GM13976 (cell line): ENCODE results near the gene ARG2.

Experiments used
- DNase-seq: peaks from one replicate; pipeline ENCODE4 v3.0.0; 2012; ENCODE audit warnings: low spot score
- CTCF ChIP-seq: IDR thresholded peaks from 2 replicates; pipeline ENCODE4 v1.5.1; 2012; ENCODE audit warnings: borderline replicate concordance, mild to moderate bottlenecking; ENCODE audit not compliant: insufficient read depth; ENCODE audit errors: extremely low read depth, missing control alignments, control extremely low read depth
- in situ Hi-C: fragments of 300-500 bp; cut with MboI; formaldehyde crosslinking; loops from one replicate; pipeline ENCODE4 v1.12.0; 2022; ENCODE audit warnings: low sequenced_read_pairs, mixed read lengths, inconsistent platforms; ENCODE audit not compliant: unreplicated experiment

ARG2 gene

GRCh38 chr14:67602076-67602475 is 17.6 kb upstream of the ARG2 start:
- no peak for DNase-seq
- TF ChIP-seq CTCF: no peak
- in situ Hi-C loops: no loop called here

- DNase-seq: no peak
- in situ Hi-C loops: no loop called here
- TF ChIP-seq CTCF: no peak
Measured at GRCh38 chr14:67602995-67603545, 16.6 kb upstream of the ARG2 start.

GRCh38 chr14:67607646-67608045 is 12.1 kb upstream of the ARG2 start:
- no peak for DNase-seq
- TF ChIP-seq CTCF: no peak
- in situ Hi-C loops: no loop called here

- no peak for DNase-seq
- no peak for TF ChIP-seq CTCF
- in situ Hi-C loops: loop anchor here (10.0 kb wide), 1 partner anchor 95 kb away; the partner anchor contains the start of gene RDH12
Measured at GRCh38 chr14:67609642-67610310, 9.9 kb upstream of the ARG2 start.

GRCh38 chr14:67610491-67610890 is 9.2 kb upstream of the ARG2 start:
- no peak for TF ChIP-seq CTCF
- DNase-seq: no peak
- in situ Hi-C loops: loop anchor here (10.0 kb wide), 1 partner anchor 94 kb away; the partner anchor contains the start of gene RDH12

GRCh38 chr14:67618617-67619063 is 1.1 kb upstream of the ARG2 start:
- TF ChIP-seq CTCF: peak; percentile 56
- in situ Hi-C loops: loop anchor here (10.0 kb wide), 1 partner anchor 86 kb away; the partner anchor contains the start of gene RDH12
- DNase-seq: peak; percentile 69
